SH-SY5Y (cell line): ENCODE results near the gene CD9.

Source experiments
- GATA2 ChIP-seq: IDR thresholded peaks from 2 replicates; pipeline ENCODE4 v1.6.1; 2011; ENCODE audit warnings: mild to moderate bottlenecking, low read depth, low read length
- GATA3 ChIP-seq: IDR thresholded peaks from 2 replicates; pipeline ENCODE4 v1.6.1; 2011; ENCODE audit warnings: low read depth, mild to moderate bottlenecking, low read length, moderate library complexity

- TF ChIP-seq GATA2 (no peak), GATA3 (no peak)
Measured at GRCh38 chr12:6206327-6206726, 6.1 kb downstream of the CD9 start.
